Fibroblast of the aortic adventitia (primary cell): ENCODE measurements around the gene MYO7A. TPM values are rescaled to one million over a fixed set of nuclear protein-coding genes. Genes with fewer than 3 reads are reported as not detected.

Experiments
- DNase-seq: peaks from one replicate; pipeline ENCODE4 v3.0.0-alpha.2; 2010; ENCODE audit warnings: low read depth
- H3K4me3 ChIP-seq: 2 replicates; pipeline ENCODE4 v1.5.1; 2011; ENCODE audit warnings: low read depth, mild to moderate bottlenecking, control low read depth, low read length, moderate library complexity
- CTCF ChIP-seq: IDR thresholded peaks from 2 replicates; pipeline ENCODE4 v1.5.1; 2011; ENCODE audit warnings: mild to moderate bottlenecking, low read length, control low read depth, inconsistent platforms; ENCODE audit not compliant: insufficient read depth
- total RNA-seq: library from RNA; depleted of rRNA; stranded (reverse); fragments of >200 nt; gene quantifications from 2 replicates; pipeline ENCODE4 v1.2.3, GENCODE V29; 2012; ENCODE audit warnings: low replicate concordance

MYO7A gene
- total RNA-seq, 1 donor, result 0.45 TPM

GRCh38 chr11:77083566-77084245 is 44.3 kb upstream of the MYO7A start:
- no peak for DNase-seq
- TF ChIP-seq CTCF, result no peak
- no peak overlapping the region for H3K4me3 ChIP-seq

- H3K4me3 ChIP-seq, result no peak overlapping the region
- no peak for TF ChIP-seq CTCF
- DNase-seq, result no peak
These were observed 43.4 kb upstream of the MYO7A start for GRCh38 chr11:77084581-77085191.

- TF ChIP-seq CTCF, result no peak
- no peak overlapping the region for H3K4me3 ChIP-seq
- no peak for DNase-seq
These were observed 42.4 kb upstream of the MYO7A start for GRCh38 chr11:77085652-77086051.

- TF ChIP-seq CTCF, result no peak
- no peak overlapping the region for H3K4me3 ChIP-seq
- no peak for DNase-seq
These were observed 41.2 kb upstream of the MYO7A start for GRCh38 chr11:77086521-77087472.

- TF ChIP-seq CTCF, result no peak
- DNase-seq, result no peak
These were observed 40.3 kb upstream of the MYO7A start for GRCh38 chr11:77087723-77088225.

GRCh38 chr11:77088236-77089003 is 39.6 kb upstream of the MYO7A start:
- no peak for TF ChIP-seq CTCF
- no peak overlapping the region for H3K4me3 ChIP-seq
- DNase-seq, result no peak

More at GRCh38 chr11:77087723-77088225, 40.3 kb upstream of the MYO7A start:
- no peak overlapping the region for H3K4me3 ChIP-seq
